ENCODE data around the gene PTPRN2.

DNA sequence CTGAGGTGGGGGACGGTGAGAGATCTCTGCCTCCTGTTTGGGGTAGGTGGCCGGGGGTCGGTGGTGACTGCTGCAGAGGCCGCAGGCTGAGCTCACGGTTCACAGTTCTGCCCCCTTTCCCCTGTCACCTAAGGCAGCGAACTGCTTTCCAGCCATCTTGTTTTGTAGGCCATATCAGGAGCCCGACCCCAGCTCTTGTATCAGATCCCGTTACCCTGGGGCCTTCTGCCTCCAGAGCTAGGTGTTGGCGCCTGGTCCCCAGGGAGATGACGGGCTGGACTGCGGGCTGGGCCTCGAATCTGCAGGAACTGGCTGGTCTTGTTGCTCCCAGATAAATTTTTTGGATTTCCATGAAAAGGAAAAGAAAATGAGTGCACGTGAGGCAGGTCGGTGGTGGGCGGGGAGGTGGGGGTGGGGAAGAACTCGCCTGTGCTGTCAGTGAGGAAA, 1067.8 kb downstream of the PTPRN2 start:
- TF ChIP-seq, protein P1, sequence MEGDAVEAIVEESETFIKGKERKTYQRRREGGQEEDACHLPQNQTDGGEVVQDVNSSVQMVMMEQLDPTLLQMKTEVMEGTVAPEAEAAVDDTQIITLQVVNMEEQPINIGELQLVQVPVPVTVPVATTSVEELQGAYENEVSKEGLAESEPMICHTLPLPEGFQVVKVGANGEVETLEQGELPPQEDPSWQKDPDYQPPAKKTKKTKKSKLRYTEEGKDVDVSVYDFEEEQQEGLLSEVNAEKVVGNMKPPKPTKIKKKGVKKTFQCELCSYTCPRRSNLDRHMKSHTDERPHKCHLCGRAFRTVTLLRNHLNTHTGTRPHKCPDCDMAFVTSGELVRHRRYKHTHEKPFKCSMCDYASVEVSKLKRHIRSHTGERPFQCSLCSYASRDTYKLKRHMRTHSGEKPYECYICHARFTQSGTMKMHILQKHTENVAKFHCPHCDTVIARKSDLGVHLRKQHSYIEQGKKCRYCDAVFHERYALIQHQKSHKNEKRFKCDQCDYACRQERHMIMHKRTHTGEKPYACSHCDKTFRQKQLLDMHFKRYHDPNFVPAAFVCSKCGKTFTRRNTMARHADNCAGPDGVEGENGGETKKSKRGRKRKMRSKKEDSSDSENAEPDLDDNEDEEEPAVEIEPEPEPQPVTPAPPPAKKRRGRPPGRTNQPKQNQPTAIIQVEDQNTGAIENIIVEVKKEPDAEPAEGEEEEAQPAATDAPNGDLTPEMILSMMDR (IDR thresholded peaks at IDR 0.05), result no peak
- TF ChIP-seq POLR2AphosphoS5 (IDR thresholded peaks at IDR 0.05; ENCODE audit: low read depth, low read length), result no peak
- TF ChIP-seq, protein P2, sequence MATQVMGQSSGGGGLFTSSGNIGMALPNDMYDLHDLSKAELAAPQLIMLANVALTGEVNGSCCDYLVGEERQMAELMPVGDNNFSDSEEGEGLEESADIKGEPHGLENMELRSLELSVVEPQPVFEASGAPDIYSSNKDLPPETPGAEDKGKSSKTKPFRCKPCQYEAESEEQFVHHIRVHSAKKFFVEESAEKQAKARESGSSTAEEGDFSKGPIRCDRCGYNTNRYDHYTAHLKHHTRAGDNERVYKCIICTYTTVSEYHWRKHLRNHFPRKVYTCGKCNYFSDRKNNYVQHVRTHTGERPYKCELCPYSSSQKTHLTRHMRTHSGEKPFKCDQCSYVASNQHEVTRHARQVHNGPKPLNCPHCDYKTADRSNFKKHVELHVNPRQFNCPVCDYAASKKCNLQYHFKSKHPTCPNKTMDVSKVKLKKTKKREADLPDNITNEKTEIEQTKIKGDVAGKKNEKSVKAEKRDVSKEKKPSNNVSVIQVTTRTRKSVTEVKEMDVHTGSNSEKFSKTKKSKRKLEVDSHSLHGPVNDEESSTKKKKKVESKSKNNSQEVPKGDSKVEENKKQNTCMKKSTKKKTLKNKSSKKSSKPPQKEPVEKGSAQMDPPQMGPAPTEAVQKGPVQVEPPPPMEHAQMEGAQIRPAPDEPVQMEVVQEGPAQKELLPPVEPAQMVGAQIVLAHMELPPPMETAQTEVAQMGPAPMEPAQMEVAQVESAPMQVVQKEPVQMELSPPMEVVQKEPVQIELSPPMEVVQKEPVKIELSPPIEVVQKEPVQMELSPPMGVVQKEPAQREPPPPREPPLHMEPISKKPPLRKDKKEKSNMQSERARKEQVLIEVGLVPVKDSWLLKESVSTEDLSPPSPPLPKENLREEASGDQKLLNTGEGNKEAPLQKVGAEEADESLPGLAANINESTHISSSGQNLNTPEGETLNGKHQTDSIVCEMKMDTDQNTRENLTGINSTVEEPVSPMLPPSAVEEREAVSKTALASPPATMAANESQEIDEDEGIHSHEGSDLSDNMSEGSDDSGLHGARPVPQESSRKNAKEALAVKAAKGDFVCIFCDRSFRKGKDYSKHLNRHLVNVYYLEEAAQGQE (IDR thresholded peaks at IDR 0.05; ENCODE audit: insufficient read depth in 1 of 2, low read depth in 2 of 2, low read length in 1 of 2), result no peak
- TF ChIP-seq TCF7L2 (IDR thresholded peaks at IDR 0.05; ENCODE audit: low read depth, low read length), result no peak
